ACHN (cell line): ENCODE data around the gene HIPK2.
A peak's percentile ranks its signal among the peaks of the same experiment; 100 is the strongest.

Experiments used
- DNase-seq: peaks from one replicate; pipeline ENCODE4 v3.0.0-alpha.2; 2015
- in situ Hi-C: cut with HindIII; loops from 2 replicates; pipeline ENCODE4 v1.10.0; 2017; ENCODE audit warnings: low sequenced_read_pairs, low pct_ligation_motif_present, low pct_unique_long_range_greater_than_20kb

HIPK2 gene

DNA sequence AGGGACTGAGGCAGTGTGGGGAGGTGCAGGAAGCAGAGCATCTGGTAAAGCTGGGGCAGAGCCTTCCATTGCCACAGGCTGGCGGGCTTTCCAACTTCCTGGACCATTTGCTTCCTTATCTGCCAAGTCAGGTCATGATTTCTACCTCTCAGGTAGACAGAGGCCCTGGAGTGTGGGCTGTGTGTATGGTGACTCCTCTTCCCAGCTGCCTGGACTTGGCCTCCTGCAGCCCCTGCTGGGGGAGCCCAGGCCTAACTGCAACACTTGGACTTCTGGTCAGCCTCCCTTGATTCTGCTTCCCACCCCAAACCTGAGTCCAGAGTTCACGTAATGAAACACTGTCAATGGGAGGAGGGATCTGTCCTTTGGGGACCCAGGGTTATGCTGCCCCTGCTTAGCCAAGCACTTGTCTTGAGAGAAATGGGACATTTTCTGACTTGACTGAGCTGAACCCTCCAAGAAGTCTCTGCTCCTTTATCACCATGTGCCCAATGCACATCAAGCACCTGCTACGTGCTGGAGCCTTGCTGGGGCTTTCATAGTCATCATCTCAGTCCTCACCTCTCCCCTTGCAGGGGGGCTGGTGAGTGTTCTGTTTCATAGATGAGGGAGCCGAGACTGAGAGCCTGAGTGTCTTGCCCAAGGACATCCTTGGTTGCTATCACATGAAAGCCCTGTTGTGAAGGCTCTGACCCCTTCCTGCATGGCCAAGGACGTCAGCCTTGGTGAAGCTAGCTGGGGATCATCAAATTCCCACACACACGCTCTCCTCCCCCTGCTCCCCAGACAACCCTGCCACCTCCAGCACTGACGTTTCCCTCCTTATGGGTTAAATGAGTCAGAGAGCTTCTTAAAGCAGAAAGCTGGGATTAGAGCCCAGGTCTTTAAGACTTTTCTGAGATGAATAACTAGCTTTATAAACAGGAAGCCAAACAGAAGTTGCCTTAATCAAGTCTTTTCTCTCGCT lies 250.9 kb downstream of the HIPK2 start:
- DNase-seq: peak; percentile 18
- in situ Hi-C loops: no loop called here

DNA sequence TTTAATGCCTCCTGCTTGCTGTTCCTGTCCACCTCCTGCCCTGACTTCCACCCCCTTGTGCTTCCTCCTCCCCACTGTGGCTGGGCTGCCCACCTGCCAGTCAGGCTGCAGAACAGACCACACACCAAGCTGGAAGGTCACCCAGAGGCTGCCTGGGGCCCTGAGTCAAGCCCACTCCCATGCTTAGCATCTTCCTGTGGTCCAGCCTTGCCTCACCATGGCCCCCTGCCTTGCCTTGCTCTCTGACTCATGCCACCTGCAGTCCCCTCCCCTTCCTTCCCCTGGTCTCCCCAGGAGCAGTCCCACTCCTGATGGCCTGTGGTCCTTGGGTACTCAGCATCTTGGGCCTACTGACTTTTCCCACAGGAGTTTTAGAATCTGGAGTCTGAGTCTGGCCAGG lies 252.0 kb downstream of the HIPK2 start:
- in situ Hi-C loops: no loop called here
- no peak for DNase-seq

DNA sequence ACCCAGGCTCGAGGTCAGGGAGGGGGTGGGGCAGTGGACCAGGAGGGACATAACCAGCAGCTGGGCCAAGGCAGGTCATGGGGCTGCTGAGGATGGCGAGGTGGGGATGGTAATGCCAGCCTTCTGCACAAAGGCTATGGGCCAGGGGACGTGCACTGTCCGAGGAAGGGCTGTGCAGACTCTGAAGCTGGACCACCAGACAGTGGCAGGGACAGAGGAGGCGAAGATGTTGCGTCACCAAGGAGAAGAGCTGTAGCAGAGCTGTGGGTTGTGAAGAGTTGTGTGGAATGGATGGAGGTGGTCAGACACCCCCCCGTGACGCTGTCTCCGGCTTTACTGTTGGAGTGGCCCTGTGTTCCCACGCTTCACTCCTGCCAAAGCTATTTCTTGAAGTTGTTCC lies 252.6 kb downstream of the HIPK2 start:
- DNase-seq: no peak
- in situ Hi-C loops: no loop called here

DNA sequence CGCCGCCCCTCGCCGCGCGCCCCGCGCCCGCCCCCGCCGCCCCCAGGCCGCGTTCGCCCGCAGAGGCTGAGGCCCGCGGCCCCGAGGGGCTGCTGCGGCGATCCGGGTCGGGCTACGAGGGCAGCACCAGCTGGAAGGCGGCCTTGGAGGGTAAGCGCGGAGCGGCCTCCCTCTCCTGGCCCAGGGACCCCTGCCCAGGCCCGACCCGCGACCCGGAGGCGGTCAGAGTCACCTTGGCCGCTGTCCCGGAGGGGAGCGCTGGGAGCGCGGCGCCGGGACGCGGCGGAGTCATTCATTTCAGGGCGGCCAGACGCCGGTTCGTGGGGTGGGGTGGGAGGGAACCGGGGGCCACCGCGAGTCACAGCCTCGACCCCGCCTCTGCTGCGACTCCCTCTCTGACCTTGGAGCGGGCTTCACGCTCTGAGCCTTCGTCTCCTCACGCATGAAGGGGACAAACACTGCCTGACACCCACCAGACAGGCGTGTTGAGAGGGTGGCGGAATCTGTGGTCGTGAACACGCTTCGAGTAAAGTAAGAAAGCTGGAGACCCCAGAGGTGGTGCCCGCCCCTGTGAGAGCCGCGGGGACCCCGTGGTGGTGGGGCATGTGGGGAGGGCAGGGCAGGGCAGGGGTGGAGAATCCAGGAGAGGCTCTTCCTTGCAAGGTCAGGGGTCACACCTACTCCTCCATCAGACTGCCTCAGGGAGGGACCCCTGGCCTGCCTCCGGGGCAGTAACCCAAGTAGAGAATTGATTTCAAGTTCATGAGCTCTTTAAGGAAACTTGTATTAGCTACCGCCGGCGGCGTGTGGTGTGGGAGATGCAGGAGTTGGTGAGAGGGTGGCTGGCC lies 253.6 kb downstream of the HIPK2 start:
- DNase-seq: no peak
- in situ Hi-C loops: no loop called here

DNA sequence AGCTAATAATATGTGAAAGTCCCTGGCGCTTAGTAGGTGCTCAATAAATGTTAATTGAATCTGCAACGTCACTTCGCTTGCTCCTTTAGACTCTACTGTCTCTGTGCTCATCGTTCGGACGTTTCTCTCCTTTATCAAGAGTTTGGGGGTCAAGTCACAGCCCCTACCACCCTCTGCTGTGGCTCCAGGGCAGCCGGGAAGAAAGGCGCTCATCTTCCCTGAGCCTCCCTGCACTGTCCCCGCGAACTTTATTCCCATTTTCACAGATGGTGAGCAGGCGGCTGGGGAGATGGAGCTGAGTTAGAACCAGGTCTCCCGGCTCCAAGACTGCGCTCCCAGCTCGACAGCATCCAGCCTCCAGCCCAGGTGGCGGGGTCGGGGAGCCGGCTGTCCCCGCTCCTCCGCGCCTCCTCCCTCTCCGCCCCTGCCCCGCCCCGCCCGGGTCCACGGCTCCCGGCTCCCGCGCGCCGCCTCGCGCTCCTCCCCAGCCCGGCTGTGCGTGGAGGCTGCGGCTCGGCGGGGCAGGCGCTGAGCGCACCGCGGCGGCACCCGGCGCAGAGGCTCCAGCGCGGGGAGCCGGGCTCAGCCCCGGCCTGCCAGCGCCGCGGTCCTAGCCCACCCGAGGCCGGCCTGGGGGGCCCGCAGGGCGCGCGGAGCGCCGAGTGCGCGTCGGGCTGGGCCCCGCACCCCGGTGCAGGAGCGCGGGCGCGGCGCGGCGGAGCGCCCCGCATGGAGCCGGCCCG lies 254.4 kb downstream of the HIPK2 start, which contains the start of gene CLEC2L:
Gene CLEC2L, plus strand, starts transcription at position 487 of the 743 bp plus-strand sequence. Its CDS starts 243 bp downstream, at position 730.
- in situ Hi-C loops: no loop called here
- peak; percentile 13 for DNase-seq

DNA sequence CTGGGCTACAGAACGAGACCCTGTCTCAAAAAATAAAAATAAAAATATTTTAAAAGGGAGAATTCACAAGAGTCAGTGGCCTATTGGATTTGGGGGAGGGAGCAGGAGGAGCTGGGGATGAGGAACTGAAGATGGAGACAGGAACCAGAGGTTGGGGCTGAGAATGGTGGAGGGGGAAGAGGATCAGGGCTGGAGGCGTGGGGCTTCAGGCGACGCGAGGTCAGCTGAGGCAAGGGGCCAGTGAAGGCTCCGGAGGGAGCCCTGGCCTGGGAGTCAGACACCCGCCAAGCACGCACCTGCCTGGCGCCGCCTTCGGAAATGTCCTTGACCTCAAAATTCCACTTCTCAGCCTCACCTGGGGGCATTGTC lies 255.0 kb downstream of the HIPK2 start:
- DNase-seq: no peak
- in situ Hi-C loops: no loop called here

DNA sequence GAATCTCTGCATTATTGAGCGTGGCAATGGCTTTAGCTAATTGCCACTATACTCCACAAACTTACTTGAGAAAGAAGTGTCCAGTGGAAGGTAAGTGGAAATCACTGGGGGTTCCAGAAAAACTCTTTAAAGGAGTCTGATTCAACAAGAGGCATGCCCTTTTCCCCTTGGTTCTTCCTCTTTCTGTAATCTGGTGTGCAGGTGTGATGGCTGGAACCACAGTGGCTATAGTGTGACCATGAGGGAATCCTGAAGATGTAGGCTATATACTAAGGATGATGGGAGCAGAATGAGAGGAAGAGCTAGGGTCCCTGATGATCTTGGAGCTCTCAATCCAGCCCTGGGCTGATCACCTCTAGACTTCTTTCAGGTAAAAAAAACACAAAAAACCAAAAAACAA lies 256.4 kb downstream of the HIPK2 start:
- in situ Hi-C loops: no loop called here
- DNase-seq: no peak

DNA sequence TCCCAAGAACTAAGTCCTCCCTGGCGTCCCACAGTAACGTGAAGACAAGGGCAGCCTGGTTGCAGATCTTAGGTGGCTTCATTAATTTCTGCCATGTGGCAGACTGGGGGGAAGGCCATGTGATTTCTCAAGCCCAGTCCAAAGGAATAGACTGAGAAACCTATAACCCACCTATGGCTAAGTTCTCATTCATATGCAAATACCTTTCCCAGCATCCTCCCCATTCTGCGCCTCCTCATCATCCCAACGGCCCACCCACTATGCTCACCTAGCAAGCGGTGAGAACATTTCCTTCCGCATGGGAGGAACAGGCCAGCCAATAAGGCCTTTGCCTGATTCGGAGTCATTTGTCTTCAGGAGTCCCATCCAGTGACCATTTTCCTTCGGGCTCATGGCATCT lies 262.5 kb downstream of the HIPK2 start:
- DNase-seq: no peak
- in situ Hi-C loops: no loop called here
